Measurements from ENCODE around the gene NOTO.
"Not testable (repeated sequence)": the region's sequence is repeated elsewhere in the genome, so short reads cannot be mapped to it uniquely, and the experiment has no call there.

NOTO gene

GRCh38 chr2:73200281-73200680 lies 2.1 kb upstream of the NOTO start:
- not testable (repeated sequence) for DNase-seq (ENCODE audit: low read depth in 2 of 2)

- no peak for DNase-seq (ENCODE audit: low read depth in 2 of 2)
Observed at GRCh38 chr2:73203055-73203681, 794 bp downstream of the NOTO start.

GRCh38 chr2:73205611-73206010 lies 3.2 kb downstream of the NOTO start:
- DNase-seq (ENCODE audit: low read depth in 2 of 2): no peak

GRCh38 chr2:73208258-73208657 lies 5.9 kb downstream of the NOTO start:
- DNase-seq (ENCODE audit: low read depth in 2 of 2): no peak

GRCh38 chr2:73210019-73210418 lies 7.6 kb downstream of the NOTO start:
- no peak for DNase-seq (ENCODE audit: low read depth in 2 of 2)

- DNase-seq (ENCODE audit: low read depth in 2 of 2): no peak
Observed at GRCh38 chr2:73210696-73211095, 8.3 kb downstream of the NOTO start.

GRCh38 chr2:73212098-73212447 lies 9.7 kb downstream of the NOTO start:
- no peak for DNase-seq (ENCODE audit: low read depth in 2 of 2)

- peak; percentile 47 to 67 for DNase-seq (ENCODE audit: low read depth in 2 of 2)
Observed at GRCh38 chr2:73212448-73213176, 10.2 kb downstream of the NOTO start.

- DNase-seq (ENCODE audit: low read depth in 2 of 2): peak; percentile 84 to 86
Observed at GRCh38 chr2:73214120-73215035, 12.0 kb downstream of the NOTO start, which contains the start of gene SMYD5. SMYD5 (plus strand) TSS chr2:73214245; CDS start chr2:73214267, 22 bp downstream.

- DNase-seq (ENCODE audit: low read depth in 2 of 2): no peak
Observed at GRCh38 chr2:73215254-73215653, 12.9 kb downstream of the NOTO start.

GRCh38 chr2:73217160-73217559 lies 14.8 kb downstream of the NOTO start:
- DNase-seq (ENCODE audit: low read depth in 2 of 2): no peak

GRCh38 chr2:73217826-73218225 lies 15.5 kb downstream of the NOTO start:
- DNase-seq (ENCODE audit: low read depth in 2 of 2): no peak

- no peak for DNase-seq (ENCODE audit: low read depth in 2 of 2)
Observed at GRCh38 chr2:73218298-73218697, 15.9 kb downstream of the NOTO start.

GRCh38 chr2:73223821-73224220 lies 21.4 kb downstream of the NOTO start:
- DNase-seq (ENCODE audit: low read depth in 2 of 2): no peak

- DNase-seq (ENCODE audit: low read depth in 2 of 2): no peak
Observed at GRCh38 chr2:73225513-73226360, 23.4 kb downstream of the NOTO start.

GRCh38 chr2:73227086-73227485 lies 24.7 kb downstream of the NOTO start:
- no peak for DNase-seq (ENCODE audit: low read depth in 2 of 2)

- DNase-seq (ENCODE audit: low read depth in 2 of 2): no peak
Observed at GRCh38 chr2:73228631-73229030, 26.3 kb downstream of the NOTO start.

GRCh38 chr2:73232403-73233153 lies 30.2 kb downstream of the NOTO start:
- no peak for DNase-seq (ENCODE audit: low read depth in 2 of 2)

GRCh38 chr2:73233154-73233931 lies 31.0 kb downstream of the NOTO start, which contains the start of gene PRADC1:
PRADC1 (minus strand) TSS chr2:73233239; CDS start chr2:73233160, 79 bp downstream.
- peak; percentile 92 to 93 for DNase-seq (ENCODE audit: low read depth in 2 of 2)
